Measurements from ENCODE around the gene NRCAM.
"Not testable (repeated sequence)": the region's sequence is repeated elsewhere in the genome, so short reads cannot be mapped to it uniquely, and the experiment has no call there.

Gene NRCAM

GRCh38 chr7:108455998-108456677 is at the start of gene NRCAM:
Gene NRCAM, minus strand, starts transcription at chr7:108456436. Its CDS starts 216,372 bp downstream, at chr7:108240064.
- DNase-seq = no peak

GRCh38 chr7:108504576-108504975 is 48.3 kb upstream of the NRCAM start:
- not testable (repeated sequence) for DNase-seq

GRCh38 chr7:108503112-108504026 is 47.1 kb upstream of the NRCAM start:
- no peak for DNase-seq

GRCh38 chr7:108499566-108499965 is 43.3 kb upstream of the NRCAM start:
- no peak for DNase-seq

- no peak for DNase-seq
Measured at GRCh38 chr7:108498481-108498880, 42.2 kb upstream of the NRCAM start.

- peak; percentile 44 for DNase-seq
Measured at GRCh38 chr7:108497082-108497725, 41.0 kb upstream of the NRCAM start.

- no peak for DNase-seq
Measured at GRCh38 chr7:108492742-108493141, 36.5 kb upstream of the NRCAM start.

- no peak for DNase-seq
Measured at GRCh38 chr7:108488768-108489538, 32.7 kb upstream of the NRCAM start.

GRCh38 chr7:108487646-108488045 is 31.4 kb upstream of the NRCAM start:
- no peak for DNase-seq

- no peak for DNase-seq
Measured at GRCh38 chr7:108486291-108486966, 30.2 kb upstream of the NRCAM start.

- DNase-seq = no peak
Measured at GRCh38 chr7:108484137-108484536, 27.9 kb upstream of the NRCAM start.

GRCh38 chr7:108480311-108480710 is 24.1 kb upstream of the NRCAM start:
- DNase-seq = no peak

- no peak for DNase-seq
Measured at GRCh38 chr7:108479751-108480150, 23.5 kb upstream of the NRCAM start.

- no peak for DNase-seq
Measured at GRCh38 chr7:108479118-108479517, 22.9 kb upstream of the NRCAM start.

GRCh38 chr7:108468246-108468645 is 12.0 kb upstream of the NRCAM start:
- no peak for DNase-seq

- DNase-seq = no peak
Measured at GRCh38 chr7:108467391-108467790, 11.2 kb upstream of the NRCAM start.

GRCh38 chr7:108466322-108466721 is 10.1 kb upstream of the NRCAM start:
- DNase-seq = not testable (repeated sequence)

- DNase-seq = no peak
Measured at GRCh38 chr7:108464743-108465142, 8.5 kb upstream of the NRCAM start.

- DNase-seq = no peak
Measured at GRCh38 chr7:108463613-108464012, 7.4 kb upstream of the NRCAM start.

GRCh38 chr7:108461840-108462239 is 5.6 kb upstream of the NRCAM start:
- no peak for DNase-seq

GRCh38 chr7:108460964-108461363 is 4.7 kb upstream of the NRCAM start:
- no peak for DNase-seq

- DNase-seq = no peak
Measured at GRCh38 chr7:108459922-108460551, 3.8 kb upstream of the NRCAM start.

Measured in activated T-cell treated with anti-CD3 and anti-CD28 coated beads for 4 hours (primary cell).